ENCODE measurements around the gene DCP2.

DNA sequence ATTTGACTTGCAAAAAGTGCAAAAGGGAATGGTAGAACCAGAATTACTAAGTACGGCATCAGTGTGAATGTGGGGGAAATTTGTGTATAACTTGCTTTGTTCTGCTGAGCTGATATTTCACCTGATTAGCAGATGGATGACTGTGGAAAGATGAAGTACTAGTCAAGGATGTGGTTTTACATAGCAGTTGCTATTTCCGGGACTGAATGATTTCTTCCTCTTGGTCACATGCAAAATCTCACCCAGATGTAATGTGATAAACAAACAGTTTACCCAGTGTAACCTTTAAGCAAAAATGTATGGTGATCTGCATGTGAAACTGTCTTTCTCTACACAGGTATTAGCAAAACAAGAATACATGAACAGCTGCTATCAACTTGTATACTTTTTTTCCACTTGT, 46.1 kb downstream of the DCP2 start:
- TF ChIP-seq, protein P1, sequence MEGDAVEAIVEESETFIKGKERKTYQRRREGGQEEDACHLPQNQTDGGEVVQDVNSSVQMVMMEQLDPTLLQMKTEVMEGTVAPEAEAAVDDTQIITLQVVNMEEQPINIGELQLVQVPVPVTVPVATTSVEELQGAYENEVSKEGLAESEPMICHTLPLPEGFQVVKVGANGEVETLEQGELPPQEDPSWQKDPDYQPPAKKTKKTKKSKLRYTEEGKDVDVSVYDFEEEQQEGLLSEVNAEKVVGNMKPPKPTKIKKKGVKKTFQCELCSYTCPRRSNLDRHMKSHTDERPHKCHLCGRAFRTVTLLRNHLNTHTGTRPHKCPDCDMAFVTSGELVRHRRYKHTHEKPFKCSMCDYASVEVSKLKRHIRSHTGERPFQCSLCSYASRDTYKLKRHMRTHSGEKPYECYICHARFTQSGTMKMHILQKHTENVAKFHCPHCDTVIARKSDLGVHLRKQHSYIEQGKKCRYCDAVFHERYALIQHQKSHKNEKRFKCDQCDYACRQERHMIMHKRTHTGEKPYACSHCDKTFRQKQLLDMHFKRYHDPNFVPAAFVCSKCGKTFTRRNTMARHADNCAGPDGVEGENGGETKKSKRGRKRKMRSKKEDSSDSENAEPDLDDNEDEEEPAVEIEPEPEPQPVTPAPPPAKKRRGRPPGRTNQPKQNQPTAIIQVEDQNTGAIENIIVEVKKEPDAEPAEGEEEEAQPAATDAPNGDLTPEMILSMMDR (IDR thresholded peaks at IDR 0.05), result no peak
- TF ChIP-seq POLR2A (IDR thresholded peaks at IDR 0.05), result no peak

Measured in vagina (tissue), 2 donors.